ENCODE data around the gene LBP. TPM values are rescaled to one million over a fixed set of nuclear protein-coding genes. Genes with fewer than 3 reads are reported as not detected.
A peak's percentile ranks its signal among the peaks of the same experiment; 100 is the strongest.

LBP gene
- total and polyA plus RNA-seq, 7 donors: 0.49 to 1.9 TPM; not detected in 5

GRCh38 chr20:38339997-38340396 lies 6.3 kb upstream of the LBP start:
- peaks cover 0 to 18% (median 3%) of the 10 kb centered on the region in 3 donors for H3K27me3 ChIP-seq
- peaks cover 0 to 13% (median 3%) of the 10 kb centered on the region in 4 donors for H3K4me1 ChIP-seq
- TF ChIP-seq POLR2A (IDR thresholded peaks at IDR 0.05) (no peak), POLR2AphosphoS5 (IDR thresholded peaks at IDR 0.05) (no peak), CTCF (IDR thresholded peaks at IDR 0.05) (no peak), EP300 (IDR thresholded peaks at IDR 0.05) (no peak)
- peaks cover 4 to 7% (median 6%) of the 10 kb centered on the region in 4 donors for H3K9me3 ChIP-seq
- no peak overlapping the region for H3K27ac ChIP-seq
- intact Hi-C loops (cut with DNase I): no loop called here
- no peaks in the 10 kb centered on the region for H3K36me3 ChIP-seq
- 59 to 66% methylated on average over 3 of the region's 3 CpGs for WGBS, 2 donors
- DNase-seq: no peak
- no peak overlapping the region for H3K4me3 ChIP-seq

- Histone ChIP-seq H3K4me3 (no peak overlapping the region), H3K36me3 (no peaks in the 10 kb centered on the region), H3K27ac (no peak overlapping the region), H3K27me3 (peaks cover 0 to 14% (median 3%) of the 10 kb centered on the region in 3 donors), H3K4me1 (peaks cover 0 to 13% (median 3%) of the 10 kb centered on the region in 4 donors), H3K9me3 (peaks cover 4 to 7% (median 6%) of the 10 kb centered on the region in 4 donors)
- 85 to 86% methylated on average over 6 of the region's 6 CpGs for WGBS, 2 donors
- no peak for DNase-seq
- intact Hi-C loops (cut with DNase I): no loop called here
- TF ChIP-seq POLR2A (IDR thresholded peaks at IDR 0.05) (no peak), EP300 (IDR thresholded peaks at IDR 0.05) (no peak), CTCF (IDR thresholded peaks at IDR 0.05) (no peak), POLR2AphosphoS5 (IDR thresholded peaks at IDR 0.05) (no peak)
Measured at GRCh38 chr20:38340693-38341092, 5.6 kb upstream of the LBP start.

GRCh38 chr20:38342216-38342615 lies 4.1 kb upstream of the LBP start:
- no peak for DNase-seq
- Histone ChIP-seq H3K4me1 (peaks cover 0 to 13% (median 3%) of the 10 kb centered on the region in 4 donors), H3K36me3 (no peaks in the 10 kb centered on the region), H3K27me3 (peaks cover 0 to 9% (median 0%) of the 10 kb centered on the region in 3 donors), H3K4me3 (no peak overlapping the region), H3K27ac (no peak overlapping the region), H3K9me3 (peaks cover 4 to 7% (median 6%) of the 10 kb centered on the region in 4 donors)
- 68 to 83% methylated on average over 7 of the region's 7 CpGs for WGBS, 2 donors
- intact Hi-C loops (cut with DNase I): no loop called here
- TF ChIP-seq POLR2AphosphoS5 (IDR thresholded peaks at IDR 0.05) (no peak), EP300 (IDR thresholded peaks at IDR 0.05) (no peak), CTCF (IDR thresholded peaks at IDR 0.05) (no peak), POLR2A (IDR thresholded peaks at IDR 0.05) (no peak)

- peak overlapping the region in 2 of 4 donors; percentile 34 to 46 for H3K27ac ChIP-seq
- intact Hi-C loops (cut with DNase I): no loop called here
Measured at GRCh38 chr20:38342713-38343310, 3.5 kb upstream of the LBP start.

More at GRCh38 chr20:38342713-38343310, 3.5 kb upstream of the LBP start:
- no peak for DNase-seq
- WGBS, 2 donors: 11 to 57% methylated on average over 5 of the region's 5 CpGs
- peaks cover 2 to 6% (median 4%) of the 10 kb centered on the region in 4 donors for H3K9me3 ChIP-seq
- TF ChIP-seq POLR2A (IDR thresholded peaks at IDR 0.05) (no peak), POLR2AphosphoS5 (IDR thresholded peaks at IDR 0.05) (no peak), EP300 (IDR thresholded peaks at IDR 0.05) (no peak), CTCF (IDR thresholded peaks at IDR 0.05) (no peak)
- H3K4me3 ChIP-seq: peak overlapping the region in 3 of 4 donors; percentile 25 to 37 (median 33)
- no peaks in the 10 kb centered on the region for H3K36me3 ChIP-seq
- H3K27me3 ChIP-seq: peaks cover 0 to 5% (median 0%) of the 10 kb centered on the region in 3 donors
- peaks cover 0 to 13% (median 3%) of the 10 kb centered on the region in 4 donors for H3K4me1 ChIP-seq

Data from sigmoid colon (tissue), 7 donors.